ENCODE data around the gene ENHO. TPM values are rescaled to one million over a fixed set of nuclear protein-coding genes. Genes with fewer than 3 reads are reported as not detected.

The ENHO gene
- polyA plus RNA-seq, 3 donors: 2.3 to 3.2 (median 2.7) TPM

GRCh38 chr9:34559624-34560455 is 37.0 kb upstream of the ENHO start:
- no peaks in the 10 kb centered on the region for H3K36me3 Mint-ChIP-seq
- no peaks in the 10 kb centered on the region for H3K79me2 ChIP-seq (ENCODE audit: insufficient read depth, low read length)
- H3K4me1 ChIP-seq (ENCODE audit: control insufficient read depth in 1 of 2, insufficient read depth in 2 of 2, low read length in 2 of 2): no peaks in the 10 kb centered on the region
- peak in 1 of 3 donors; percentile 8 for DNase-seq
- peaks cover 0 to 7% of the 10 kb centered on the region in 2 donors for H3K9me3 ChIP-seq (replicated peaks in 1 of 2; ENCODE audit: control insufficient read depth in 1 of 2, insufficient read depth in 1 of 2, low read length in 2 of 2)
- no peaks in the 10 kb centered on the region for H3K4me1 Mint-ChIP-seq
- no peak overlapping the region for H3K27ac Mint-ChIP-seq
- no peak overlapping the region for H2AFZ ChIP-seq (ENCODE audit: insufficient read depth, low read depth, low read length, poor library complexity, severe bottlenecking)
- H3K27me3 Mint-ChIP-seq (ENCODE audit: low read depth in 3 of 3): peaks cover 23 to 34% (median 27%) of the 10 kb centered on the region in 3 donors
- peaks cover 0 to 14% of the 10 kb centered on the region in 2 donors for H3K27me3 ChIP-seq (ENCODE audit: control insufficient read depth in 2 of 2, insufficient read depth in 2 of 2, low read length in 2 of 2)
- peaks cover 0 to 10% (median 7%) of the 10 kb centered on the region in 7 donors for H3K9me3 Mint-ChIP-seq
- no peak overlapping the region for H3K4me3 ChIP-seq (replicated peaks in 1 of 3; ENCODE audit: low read depth in 2 of 3, low read length in 3 of 3)
- no peak overlapping the region for H3K9ac ChIP-seq (ENCODE audit: insufficient read depth, low read length, poor library complexity, severe bottlenecking)
- intact Hi-C loops (cut with micrococcal nuclease): no loop called here
- H4K20me1 ChIP-seq (ENCODE audit: insufficient read depth, low read length): no peaks in the 10 kb centered on the region
- peak overlapping the region in 1 of 2 donors; percentile 51 for H3K4me3 Mint-ChIP-seq
- H3K27ac ChIP-seq (ENCODE audit: low read depth in 1 of 2, low read length in 2 of 2): no peak overlapping the region
- H3K36me3 ChIP-seq (replicated peaks in 1 of 2; ENCODE audit: control insufficient read depth in 1 of 2, insufficient read depth in 2 of 2, low read length in 2 of 2): no peaks in the 10 kb centered on the region
- H3K4me2 ChIP-seq (replicated peaks; ENCODE audit: extremely low read depth, low read length, poor library complexity, severe bottlenecking): no peak overlapping the region
- 34% methylated on average over 8 of the region's 21 CpGs for WGBS (ENCODE audit: insufficient coverage)
- TF ChIP-seq, protein P1, sequence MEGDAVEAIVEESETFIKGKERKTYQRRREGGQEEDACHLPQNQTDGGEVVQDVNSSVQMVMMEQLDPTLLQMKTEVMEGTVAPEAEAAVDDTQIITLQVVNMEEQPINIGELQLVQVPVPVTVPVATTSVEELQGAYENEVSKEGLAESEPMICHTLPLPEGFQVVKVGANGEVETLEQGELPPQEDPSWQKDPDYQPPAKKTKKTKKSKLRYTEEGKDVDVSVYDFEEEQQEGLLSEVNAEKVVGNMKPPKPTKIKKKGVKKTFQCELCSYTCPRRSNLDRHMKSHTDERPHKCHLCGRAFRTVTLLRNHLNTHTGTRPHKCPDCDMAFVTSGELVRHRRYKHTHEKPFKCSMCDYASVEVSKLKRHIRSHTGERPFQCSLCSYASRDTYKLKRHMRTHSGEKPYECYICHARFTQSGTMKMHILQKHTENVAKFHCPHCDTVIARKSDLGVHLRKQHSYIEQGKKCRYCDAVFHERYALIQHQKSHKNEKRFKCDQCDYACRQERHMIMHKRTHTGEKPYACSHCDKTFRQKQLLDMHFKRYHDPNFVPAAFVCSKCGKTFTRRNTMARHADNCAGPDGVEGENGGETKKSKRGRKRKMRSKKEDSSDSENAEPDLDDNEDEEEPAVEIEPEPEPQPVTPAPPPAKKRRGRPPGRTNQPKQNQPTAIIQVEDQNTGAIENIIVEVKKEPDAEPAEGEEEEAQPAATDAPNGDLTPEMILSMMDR (IDR thresholded peaks at IDR 0.05): no peak

- no peaks in the 10 kb centered on the region for H4K20me1 ChIP-seq (ENCODE audit: insufficient read depth, low read length)
- H3K9ac ChIP-seq (ENCODE audit: insufficient read depth, low read length, poor library complexity, severe bottlenecking): no peak overlapping the region
- Mint-ChIP-seq H3K27ac (no peak overlapping the region), H3K9me3 (peaks cover 0 to 10% (median 7%) of the 10 kb centered on the region in 7 donors), H3K27me3 (ENCODE audit: low read depth in 3 of 3) (peaks cover 22 to 35% (median 27%) of the 10 kb centered on the region in 3 donors), H3K4me3 (peak overlapping the region in 1 of 2 donors; percentile 32), H3K36me3 (no peaks in the 10 kb centered on the region), H3K4me1 (no peaks in the 10 kb centered on the region)
- TF ChIP-seq, protein P1 (IDR thresholded peaks at IDR 0.05): no peak
- H3K4me1 ChIP-seq (ENCODE audit: control insufficient read depth in 1 of 2, insufficient read depth in 2 of 2, low read length in 2 of 2): no peaks in the 10 kb centered on the region
- no peak for DNase-seq
- H3K27me3 ChIP-seq (ENCODE audit: control insufficient read depth in 2 of 2, insufficient read depth in 2 of 2, low read length in 2 of 2): peaks cover 0 to 14% of the 10 kb centered on the region in 2 donors
- H3K79me2 ChIP-seq (ENCODE audit: insufficient read depth, low read length): no peaks in the 10 kb centered on the region
- no peak overlapping the region for H3K27ac ChIP-seq (ENCODE audit: low read depth in 1 of 2, low read length in 2 of 2)
- H3K9me3 ChIP-seq (replicated peaks in 1 of 2; ENCODE audit: control insufficient read depth in 1 of 2, insufficient read depth in 1 of 2, low read length in 2 of 2): peaks cover 0 to 7% of the 10 kb centered on the region in 2 donors
- intact Hi-C loops (cut with micrococcal nuclease): no loop called here
- H3K4me2 ChIP-seq (replicated peaks; ENCODE audit: extremely low read depth, low read length, poor library complexity, severe bottlenecking): no peak overlapping the region
- 79% methylated on average over 12 of the region's 17 CpGs for WGBS (ENCODE audit: insufficient coverage)
- H2AFZ ChIP-seq (ENCODE audit: insufficient read depth, low read depth, low read length, poor library complexity, severe bottlenecking): no peak overlapping the region
- no peak overlapping the region for H3K4me3 ChIP-seq (replicated peaks in 1 of 3; ENCODE audit: low read depth in 2 of 3, low read length in 3 of 3)
- no peaks in the 10 kb centered on the region for H3K36me3 ChIP-seq (replicated peaks in 1 of 2; ENCODE audit: control insufficient read depth in 1 of 2, insufficient read depth in 2 of 2, low read length in 2 of 2)
Observed at GRCh38 chr9:34558919-34559623, 36.3 kb upstream of the ENHO start.

Data from CD14-positive monocyte (primary cell).